ENCODE measurements around the gene MESD.

- TF ChIP-seq GTF2F1 (IDR thresholded peaks at IDR 0.05; ENCODE audit: low read depth, low read length) = no peak
- TF ChIP-seq EZH2 (IDR thresholded peaks at IDR 0.05; ENCODE audit: borderline replicate concordance, low read depth, low read length) = no peak
- peak; percentile 65 to 76 (median 75) for TF ChIP-seq CTCF (IDR thresholded peaks at IDR 0.05 in 2 of 3, conservative IDR thresholded peaks at IDR 0.05 in 1 of 3; ENCODE audit: insufficient read depth in 2 of 3, low read depth in 1 of 3, low read length in 3 of 3)
- TF ChIP-seq CCAR2 (IDR thresholded peaks at IDR 0.05; ENCODE audit: low read depth, low read length) = no peak
- no peak for TF ChIP-seq CEBPB (tag; IDR thresholded peaks at IDR 0.05)
- no peak for TF ChIP-seq PYGO2 (tag; IDR thresholded peaks at IDR 0.05)
- TF ChIP-seq ZNF23 (CRISPR knock-in tag; IDR thresholded peaks at IDR 0.05) = no peak
- no peak for TF ChIP-seq ZNF212 (CRISPR knock-in tag; IDR thresholded peaks at IDR 0.05)
- no peak for TF ChIP-seq CHD2 (IDR thresholded peaks at IDR 0.05; ENCODE audit: low read depth, low read length)
- no peak for TF ChIP-seq POLR2A (conservative IDR thresholded peaks at IDR 0.05)
- TF ChIP-seq GATAD2B (IDR thresholded peaks at IDR 0.05; ENCODE audit: borderline replicate concordance) = no peak
- TF ChIP-seq ZNF518B (CRISPR knock-in tag; IDR thresholded peaks at IDR 0.05) = no peak
- TF ChIP-seq CBX5 (IDR thresholded peaks at IDR 0.05; ENCODE audit: borderline replicate concordance, low read depth) = no peak
Observed at GRCh38 chr15:80996247-80996646, 6.6 kb upstream of the MESD start.
